Astrocyte of the spinal cord (primary cell): ENCODE data around the gene CD3D.

Experiments used
- DNase-seq: peaks from one replicate; pipeline ENCODE4 v3.0.0; 2011; ENCODE audit warnings: low read depth, low spot score
- H3K4me3 ChIP-seq: 2 replicates; pipeline ENCODE4 v1.5.1; 2011; ENCODE audit warnings: low read depth, mild to moderate bottlenecking, low read length, moderate library complexity
- in situ Hi-C: cut with HindIII; loops from 2 replicates; pipeline ENCODE4 v1.10.0; 2017; ENCODE audit warnings: low sequenced_read_pairs
- TF ChIP-seq, protein P1 (sequence below): IDR thresholded peaks from 2 replicates; pipeline ENCODE4 v1.5.1; 2012; ENCODE audit warnings: low read depth, mild to moderate bottlenecking, low read length, inconsistent platforms

CD3D gene

GRCh38 chr11:118289401-118289800 is 53.1 kb downstream of the CD3D start:
- DNase-seq: no peak
- in situ Hi-C loops: no loop called here
- TF ChIP-seq, protein P1, sequence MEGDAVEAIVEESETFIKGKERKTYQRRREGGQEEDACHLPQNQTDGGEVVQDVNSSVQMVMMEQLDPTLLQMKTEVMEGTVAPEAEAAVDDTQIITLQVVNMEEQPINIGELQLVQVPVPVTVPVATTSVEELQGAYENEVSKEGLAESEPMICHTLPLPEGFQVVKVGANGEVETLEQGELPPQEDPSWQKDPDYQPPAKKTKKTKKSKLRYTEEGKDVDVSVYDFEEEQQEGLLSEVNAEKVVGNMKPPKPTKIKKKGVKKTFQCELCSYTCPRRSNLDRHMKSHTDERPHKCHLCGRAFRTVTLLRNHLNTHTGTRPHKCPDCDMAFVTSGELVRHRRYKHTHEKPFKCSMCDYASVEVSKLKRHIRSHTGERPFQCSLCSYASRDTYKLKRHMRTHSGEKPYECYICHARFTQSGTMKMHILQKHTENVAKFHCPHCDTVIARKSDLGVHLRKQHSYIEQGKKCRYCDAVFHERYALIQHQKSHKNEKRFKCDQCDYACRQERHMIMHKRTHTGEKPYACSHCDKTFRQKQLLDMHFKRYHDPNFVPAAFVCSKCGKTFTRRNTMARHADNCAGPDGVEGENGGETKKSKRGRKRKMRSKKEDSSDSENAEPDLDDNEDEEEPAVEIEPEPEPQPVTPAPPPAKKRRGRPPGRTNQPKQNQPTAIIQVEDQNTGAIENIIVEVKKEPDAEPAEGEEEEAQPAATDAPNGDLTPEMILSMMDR: no peak
- H3K4me3 ChIP-seq: no peak overlapping the region
